Gastroesophageal sphincter (tissue), 4 donors: ENCODE results near the gene PXMP2. TPM values are rescaled to one million over a fixed set of nuclear protein-coding genes. Genes with fewer than 3 reads are reported as not detected.

Experiments
- ATAC-seq: fragments of 150-250 bp; one replicate; pipeline ENCODE4 v1.9.1; 2016; ENCODE audit warnings: mild to moderate bottlenecking, moderate library complexity
- H3K27ac ChIP-seq, 4 donors: fragments of 200-600 bp; sonication (generic) in 3 of 4; 1 replicate in 3 of 4; 2 replicates in 1 of 4; pipeline ENCODE4 v1.5.1; 2016 to 2019
- H3K27me3 ChIP-seq: fragments of 200-600 bp; sonication (generic); one replicate; pipeline ENCODE4 v1.5.1; 2019
- H3K36me3 ChIP-seq, 2 donors: fragments of 200-600 bp; sonication (generic); one replicate each; pipeline ENCODE4 v1.5.1; 2019; ENCODE audit warnings: control low read depth in 1 of 2
- H3K4me1 ChIP-seq, 3 donors: fragments of 200-600 bp; sonication (generic); 1 replicate in 2 of 3; 2 replicates in 1 of 3; pipeline ENCODE4 v1.5.1; 2016 to 2019; ENCODE audit warnings: control low read depth in 2 of 3
- H3K4me3 ChIP-seq, 2 donors: fragments of 200-600 bp; sonication (generic); one replicate each; pipeline ENCODE4 v1.5.1; 2019; ENCODE audit warnings: mild to moderate bottlenecking in 1 of 2, moderate library complexity in 1 of 2
- H3K9me3 ChIP-seq, 3 donors: fragments of 200-600 bp; sonication (generic); one replicate each; pipeline ENCODE4 v1.5.1; 2017 to 2019; ENCODE audit warnings: control low read depth in 2 of 3
- CTCF ChIP-seq, 4 experiments: fragments of 200-600 bp in 2 of 4; fragments of 450-650 bp in 2 of 4; sonication (generic) in 1 of 4; IDR thresholded peaks; one replicate each; pipeline ENCODE4 v1.5.1; 2017 to 2019; ENCODE audit warnings: antibody characterized with exemption in 4 of 4, mild to moderate bottlenecking in 2 of 4, moderate library complexity in 2 of 4
- EP300 ChIP-seq: sonication (generic); formaldehyde crosslinking; IDR thresholded peaks from one replicate; pipeline ENCODE4 v1.6.1; 2017; ENCODE audit warnings: antibody characterized with exemption, mild to moderate bottlenecking
- POLR2A ChIP-seq, 2 donors: fragments of 450-650 bp; IDR thresholded peaks; one replicate each; pipeline ENCODE4 v1.6.1; 2017; ENCODE audit warnings: antibody characterized with exemption in 2 of 2, mild to moderate bottlenecking in 2 of 2, moderate library complexity in 1 of 2
- POLR2AphosphoS5 ChIP-seq: sonication (generic); formaldehyde crosslinking; IDR thresholded peaks from one replicate; pipeline ENCODE4 v1.6.1; 2017; ENCODE audit warnings: antibody characterized with exemption
- WGBS, 2 donors: methylation state at CpG; one replicate each; pipeline ENCODE4 v1.1.5; 2018; ENCODE audit warnings: low coverage in 1 of 2; 5-methylcytosine and 5-hydroxymethylcytosine counted together
- total RNA-seq, 4 donors: library from RNA; depleted of rRNA; stranded (reverse); fragments of >200 nt; gene quantifications; one replicate each; pipeline ENCODE4 v1.1.0, GENCODE V29; 2016

Gene PXMP2
- total RNA-seq, 4 donors from 2014 or later: 31.9 to 68.8 (median 55.4) TPM

DNA sequence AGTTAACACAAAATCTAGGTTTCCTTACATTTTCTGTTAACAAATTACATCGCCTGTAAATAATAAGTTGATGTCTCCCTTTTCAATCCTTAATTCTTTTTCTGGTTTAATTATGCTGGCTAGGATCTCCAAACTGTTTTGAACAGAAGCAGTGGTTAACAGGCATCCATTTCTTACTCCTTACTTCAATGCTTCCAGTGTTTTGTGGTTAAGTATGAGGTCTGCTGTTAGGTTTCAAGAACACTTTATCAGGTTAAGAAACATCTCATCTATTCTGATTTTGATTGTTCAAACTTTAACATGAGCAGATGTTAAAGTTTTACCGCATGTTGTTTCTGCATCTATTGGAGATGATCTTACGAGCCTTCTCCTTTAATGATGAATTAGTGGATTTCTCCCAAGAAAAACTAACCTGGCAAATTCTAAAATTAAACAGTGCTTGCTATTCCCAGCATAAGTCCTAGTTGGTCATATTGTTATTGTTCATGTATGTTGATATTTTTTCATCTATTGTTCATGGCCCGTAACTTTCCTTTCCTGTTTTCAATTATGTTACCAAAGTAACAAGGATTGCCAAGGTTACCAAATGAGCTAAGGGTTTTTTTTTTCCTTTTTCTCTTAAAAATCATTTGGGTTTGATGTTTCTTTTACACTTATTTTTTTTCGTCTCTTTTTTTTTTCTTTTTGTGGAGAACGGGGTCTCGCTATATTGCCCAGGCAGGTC, 33.7 kb upstream of the PXMP2 start:
- H3K4me3 ChIP-seq: no peak overlapping the region
- H3K36me3 ChIP-seq: peaks cover 0 to 95% of the 10 kb centered on the region in 2 donors
- WGBS, 2 donors: 82 to 95% methylated on average over 6 of the region's 7 CpGs
- H3K4me1 ChIP-seq: no peaks in the 10 kb centered on the region
- no peak for ATAC-seq
- no peak overlapping the region for H3K27ac ChIP-seq
- TF ChIP-seq CTCF (IDR thresholded peaks at IDR 0.05): no peak
- no peak for TF ChIP-seq POLR2A (IDR thresholded peaks at IDR 0.05)
- TF ChIP-seq POLR2AphosphoS5: no peak
- no peak for TF ChIP-seq EP300
- H3K9me3 ChIP-seq: no peaks in the 10 kb centered on the region
- H3K27me3 ChIP-seq: no peaks in the 10 kb centered on the region

- Histone ChIP-seq H3K4me3 (no peak overlapping the region), H3K9me3 (no peaks in the 10 kb centered on the region), H3K27ac (no peak overlapping the region), H3K4me1 (no peaks in the 10 kb centered on the region), H3K27me3 (no peaks in the 10 kb centered on the region), H3K36me3 (peaks cover 0 to 100% of the 10 kb centered on the region in 2 donors)
- TF ChIP-seq POLR2A (IDR thresholded peaks at IDR 0.05) (no peak), CTCF (IDR thresholded peaks at IDR 0.05) (no peak), POLR2AphosphoS5 (no peak), EP300 (no peak)
- 87 to 100% methylated on average over 4 to 8 of the region's 12 CpGs for WGBS, 2 donors
- ATAC-seq: no peak
Observed at GRCh38 chr12:132657004-132657727, 30.2 kb upstream of the PXMP2 start.

GRCh38 chr12:132658149-132658894, 29.1 kb upstream of the PXMP2 start:
- Histone ChIP-seq H3K4me3 (no peak overlapping the region), H3K4me1 (no peaks in the 10 kb centered on the region), H3K27me3 (no peaks in the 10 kb centered on the region), H3K9me3 (no peaks in the 10 kb centered on the region), H3K36me3 (peaks cover 0 to 100% of the 10 kb centered on the region in 2 donors), H3K27ac (no peak overlapping the region)
- TF ChIP-seq CTCF (IDR thresholded peaks at IDR 0.05) (no peak), POLR2AphosphoS5 (no peak), POLR2A (IDR thresholded peaks at IDR 0.05) (no peak), EP300 (no peak)
- 87 to 95% methylated on average over 20 to 31 of the region's 32 CpGs for WGBS, 2 donors
- no peak for ATAC-seq

- WGBS, 2 donors: no CpG with 5 or more reads among the region's 16 CpGs
- ATAC-seq: no peak
- H3K36me3 ChIP-seq: peaks cover 0 to 100% of the 10 kb centered on the region in 2 donors
- H3K9me3 ChIP-seq: no peaks in the 10 kb centered on the region
- H3K27ac ChIP-seq: no peak overlapping the region
- no peak for TF ChIP-seq POLR2AphosphoS5
- TF ChIP-seq CTCF (IDR thresholded peaks at IDR 0.05): no peak
- no peak for TF ChIP-seq POLR2A (IDR thresholded peaks at IDR 0.05)
- TF ChIP-seq EP300: no peak
- H3K27me3 ChIP-seq: no peaks in the 10 kb centered on the region
- no peaks in the 10 kb centered on the region for H3K4me1 ChIP-seq
- no peak overlapping the region for H3K4me3 ChIP-seq
Observed at GRCh38 chr12:132659146-132659545, 28.2 kb upstream of the PXMP2 start.
